WTC11 (cell line): Measurements from ENCODE around the gene TXNIP. TPM values are rescaled to one million over a fixed set of nuclear protein-coding genes. Genes with fewer than 3 reads are reported as not detected.
A peak's percentile ranks its signal among the peaks of the same experiment; 100 is the strongest.

Experiments
- ATAC-seq: fragments of 200-7000 bp; cut with Tn5 transposase; 2 replicates; pipeline ENCODE4 v1.10.0; 2021; ENCODE audit warnings: mild to moderate bottlenecking, moderate library complexity
- CTCF ChIA-PET: fragments of 300-600 bp; sonication (Branson Sonifier 250); formaldehyde crosslinking; loops from one replicate; lab custom pipeline; 2021; ENCODE audit warnings: antibody characterized with exemption; lab: Charles Lee
- POLR2A ChIA-PET: fragments of 350-600 bp; sonication (Branson Sonifier 250); formaldehyde crosslinking; loops from one replicate; lab custom pipeline; 2021; ENCODE audit warnings: antibody characterized with exemption; lab: Charles Lee
- DNase-seq: peaks from one replicate; pipeline ENCODE4 v3.0.0; 2021; ENCODE audit warnings: low spot score
- H3K27ac Mint-ChIP-seq: 2 replicates; pipeline ENCODE4 v1.8.0; 2021; ENCODE audit warnings: mixed read lengths
- H3K27me3 Mint-ChIP-seq: 2 replicates; pipeline ENCODE4 v1.8.0; 2021; ENCODE audit warnings: low read depth, mild to moderate bottlenecking, moderate library complexity, mixed read lengths
- H3K36me3 Mint-ChIP-seq: 2 replicates; pipeline ENCODE4 v1.8.0; 2021; ENCODE audit warnings: mixed read lengths
- H3K4me1 Mint-ChIP-seq: 2 replicates; pipeline ENCODE4 v1.8.0; 2022; ENCODE audit warnings: mixed read lengths
- H3K4me3 Mint-ChIP-seq: 2 replicates; pipeline ENCODE4 v1.8.0; 2021; ENCODE audit warnings: mild to moderate bottlenecking, moderate library complexity, mixed read lengths
- H3K9me3 Mint-ChIP-seq: 2 replicates; pipeline ENCODE4 v1.8.0; 2021; ENCODE audit warnings: mixed read lengths
- CBFB ChIP-seq: sonication (generic); formaldehyde crosslinking; IDR thresholded peaks from 2 replicates; pipeline ENCODE4 v1.8.1; 2022; ENCODE audit warnings: mild to moderate bottlenecking, low read depth, missing genetic modification reagents
- CREM ChIP-seq: sonication (generic); formaldehyde crosslinking; IDR thresholded peaks from 2 replicates; pipeline ENCODE4 v1.8.1; 2022; ENCODE audit warnings: mild to moderate bottlenecking, missing genetic modification reagents, moderate library complexity
- ETV6 ChIP-seq: sonication (generic); formaldehyde crosslinking; IDR thresholded peaks from 2 replicates; pipeline ENCODE4 v1.8.1; 2022; ENCODE audit warnings: mild to moderate bottlenecking, missing genetic modification reagents
- FOXJ3 ChIP-seq: sonication (generic); formaldehyde crosslinking; IDR thresholded peaks from 2 replicates; pipeline ENCODE4 v1.9.0; 2021; ENCODE audit warnings: missing genetic modification reagents, mild to moderate bottlenecking, borderline replicate concordance
- FOXK1 ChIP-seq: sonication (generic); formaldehyde crosslinking; IDR thresholded peaks from 2 replicates; pipeline ENCODE4 v1.8.0; 2022; ENCODE audit warnings: mild to moderate bottlenecking, moderate library complexity, missing genetic modification reagents
- NR2C2 ChIP-seq: sonication (generic); formaldehyde crosslinking; IDR thresholded peaks from 2 replicates; pipeline ENCODE4 v1.8.0; 2022; ENCODE audit warnings: mild to moderate bottlenecking, missing genetic modification reagents
- RELA ChIP-seq: sonication (generic); formaldehyde crosslinking; IDR thresholded peaks from 2 replicates; pipeline ENCODE4 v1.8.1; 2022; ENCODE audit warnings: missing genetic modification reagents, mild to moderate bottlenecking, borderline replicate concordance
- RORB ChIP-seq: fragments of 250-450 bp; sonication (Bioruptor Pico); IDR thresholded peaks from 2 replicates; pipeline ENCODE4 v1.9.0; 2021; ENCODE audit warnings: mild to moderate bottlenecking
- TP53 ChIP-seq: sonication (generic); formaldehyde crosslinking; IDR thresholded peaks from 2 replicates; pipeline ENCODE4 v1.8.1; 2023; ENCODE audit warnings: mild to moderate bottlenecking, missing genetic modification reagents
- ZNF121 ChIP-seq: sonication (generic); formaldehyde crosslinking; IDR thresholded peaks from 2 replicates; pipeline ENCODE4 v1.8.0; 2023; ENCODE audit warnings: missing genetic modification reagents
- ZNF232 ChIP-seq: sonication (generic); formaldehyde crosslinking; IDR thresholded peaks from 2 replicates; pipeline ENCODE4 v1.8.0; 2022; ENCODE audit warnings: mild to moderate bottlenecking, missing genetic modification reagents
- ZNF317 ChIP-seq: sonication (generic); formaldehyde crosslinking; IDR thresholded peaks from 2 replicates; pipeline ENCODE4 v1.8.1; 2023; ENCODE audit warnings: low read depth, mild to moderate bottlenecking, moderate library complexity, missing genetic modification reagents, borderline replicate concordance
- ZNF671 ChIP-seq: fragments of 250-450 bp; sonication (Bioruptor Pico); IDR thresholded peaks from 2 replicates; pipeline ENCODE4 v1.8.0; 2021; ENCODE audit warnings: mild to moderate bottlenecking
- total RNA-seq: library from RNA; stranded (reverse); gene quantifications from 3 replicates; pipeline ENCODE4 v1.2.3, GENCODE V29; 2021
- TF ChIP-seq, protein P1 (sequence below): sonication (generic); formaldehyde crosslinking; IDR thresholded peaks from 2 replicates; pipeline ENCODE4 v1.8.1; 2023; ENCODE audit warnings: mild to moderate bottlenecking, missing genetic modification reagents
- TF ChIP-seq, protein P2 (sequence below): sonication (generic); formaldehyde crosslinking; IDR thresholded peaks from 2 replicates; pipeline ENCODE4 v1.8.1; 2022; ENCODE audit warnings: missing genetic modification reagents, borderline replicate concordance
- TF ChIP-seq, protein P3 (sequence below): sonication (generic); formaldehyde crosslinking; IDR thresholded peaks from 2 replicates; pipeline ENCODE4 v1.8.1; 2022; ENCODE audit warnings: low read depth, missing genetic modification reagents, borderline replicate concordance
- TF ChIP-seq, protein P4 (sequence below): sonication (generic); formaldehyde crosslinking; IDR thresholded peaks from 2 replicates; pipeline ENCODE4 v1.8.1; 2022; ENCODE audit warnings: mild to moderate bottlenecking, missing genetic modification reagents, moderate library complexity, borderline replicate concordance
- TF ChIP-seq, protein P5 (sequence below): sonication (generic); formaldehyde crosslinking; IDR thresholded peaks from 2 replicates; pipeline ENCODE4 v1.8.0; 2022; ENCODE audit warnings: missing genetic modification reagents
- TF ChIP-seq, protein P6 (sequence below): sonication (generic); formaldehyde crosslinking; IDR thresholded peaks from 2 replicates; pipeline ENCODE4 v1.8.0; 2022; ENCODE audit warnings: mild to moderate bottlenecking, missing genetic modification reagents

The TXNIP gene
- total RNA-seq, 1 experiment from 2014 or later = 56.7 TPM

DNA sequence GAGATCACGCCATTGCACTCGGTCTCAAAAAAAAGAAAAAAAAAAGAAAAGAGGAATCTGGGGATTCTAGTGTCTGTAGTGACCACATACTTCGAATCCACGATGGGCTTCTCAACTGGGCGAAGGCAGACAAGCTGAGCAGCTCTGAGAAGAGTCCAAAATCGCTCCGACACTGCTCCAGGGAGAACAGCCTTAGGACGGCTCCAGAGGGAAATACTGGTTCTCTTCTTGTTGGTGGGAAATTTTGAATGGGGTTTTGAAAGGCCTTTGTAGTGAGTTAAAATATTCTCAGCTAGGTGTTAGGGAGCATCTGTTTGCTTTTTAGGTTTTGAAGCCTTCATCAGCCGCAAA lies 43.4 kb upstream of the TXNIP start (continued):
- TF ChIP-seq, protein P1, sequence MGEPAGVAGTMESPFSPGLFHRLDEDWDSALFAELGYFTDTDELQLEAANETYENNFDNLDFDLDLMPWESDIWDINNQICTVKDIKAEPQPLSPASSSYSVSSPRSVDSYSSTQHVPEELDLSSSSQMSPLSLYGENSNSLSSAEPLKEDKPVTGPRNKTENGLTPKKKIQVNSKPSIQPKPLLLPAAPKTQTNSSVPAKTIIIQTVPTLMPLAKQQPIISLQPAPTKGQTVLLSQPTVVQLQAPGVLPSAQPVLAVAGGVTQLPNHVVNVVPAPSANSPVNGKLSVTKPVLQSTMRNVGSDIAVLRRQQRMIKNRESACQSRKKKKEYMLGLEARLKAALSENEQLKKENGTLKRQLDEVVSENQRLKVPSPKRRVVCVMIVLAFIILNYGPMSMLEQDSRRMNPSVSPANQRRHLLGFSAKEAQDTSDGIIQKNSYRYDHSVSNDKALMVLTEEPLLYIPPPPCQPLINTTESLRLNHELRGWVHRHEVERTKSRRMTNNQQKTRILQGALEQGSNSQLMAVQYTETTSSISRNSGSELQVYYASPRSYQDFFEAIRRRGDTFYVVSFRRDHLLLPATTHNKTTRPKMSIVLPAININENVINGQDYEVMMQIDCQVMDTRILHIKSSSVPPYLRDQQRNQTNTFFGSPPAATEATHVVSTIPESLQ (CRISPR knock-in tag) = no peak

DNA sequence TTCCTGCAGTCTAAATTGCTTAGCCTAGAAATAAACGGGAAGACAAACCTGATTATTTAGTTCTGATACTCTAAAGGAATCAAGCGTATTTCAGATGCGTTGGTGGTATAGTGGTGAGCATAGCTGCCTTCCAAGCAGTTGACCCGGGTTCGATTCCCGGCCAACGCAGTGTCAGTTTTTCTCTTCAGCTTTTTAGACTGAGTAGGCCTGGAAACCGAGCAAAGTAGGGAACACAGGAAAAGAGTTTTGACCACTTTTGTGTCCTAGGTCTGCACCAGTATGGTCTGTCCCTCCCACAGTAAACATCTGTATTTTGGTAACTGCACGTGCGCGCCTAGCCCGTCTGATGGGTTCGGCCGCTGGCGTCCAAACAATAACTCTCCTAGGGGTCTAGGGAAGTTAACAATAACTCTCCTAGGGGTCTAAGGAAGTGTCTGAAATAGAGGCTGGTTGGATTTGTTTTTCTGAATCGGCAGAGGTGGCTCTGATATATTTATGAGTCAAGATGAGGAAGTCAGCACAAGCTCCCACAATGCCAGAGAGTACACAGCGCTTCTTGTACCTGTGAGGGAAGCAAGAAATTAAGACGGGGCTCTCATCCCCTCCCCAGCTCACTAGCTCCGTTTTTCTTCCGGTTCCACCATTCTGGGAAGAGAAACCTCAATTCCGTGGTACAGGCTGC lies 40.7 kb upstream of the TXNIP start:
- H3K4me1 Mint-ChIP-seq = peaks cover 10% of the 10 kb centered on the region
- ATAC-seq (peak; percentile 16), DNase-seq (peak; percentile 82)
- ChIA-PET POLR2A (interaction anchor here (0.5 to 6.0 kb wide), 5 partner anchors 13 to 178 kb away, joined by 3 to 62 read pairs (median 5); partner anchors contain the start of genes PIAS3 and RBM8A), CTCF (interaction anchor here (0.6 to 5.3 kb wide), 10 partner anchors 17 to 192 kb away, joined by 3 to 25 read pairs (median 4); partner anchors contain the start of genes LIX1L, NUDT17 and PIAS3)
- peaks cover 4% of the 10 kb centered on the region; the same call in 1 of the 2 replicates for H3K27me3 Mint-ChIP-seq
- H3K36me3 Mint-ChIP-seq = no peaks in the 10 kb centered on the region
- peak overlapping the region; percentile 100 for H3K4me3 Mint-ChIP-seq
- H3K9me3 Mint-ChIP-seq = no peaks in the 10 kb centered on the region
- peak overlapping the region; percentile 78 for H3K27ac Mint-ChIP-seq
- TF ChIP-seq ZNF671 (CRISPR knock-in tag) (no peak), FOXJ3 (no peak), ETV6 (CRISPR knock-in tag) (peak; percentile 66; the same call in 1 of the 2 replicates), CBFB (CRISPR knock-in tag) (no peak), ZNF317 (CRISPR knock-in tag) (no peak), FOXK1 (CRISPR knock-in tag) (0 out of 2 replicates have a peak, but pooled peaks have one; percentile 9), CREM (no peak), TP53 (CRISPR knock-in tag) (no peak), NR2C2 (no peak), RORB (CRISPR knock-in tag) (no peak), ZNF121 (CRISPR knock-in tag) (no peak), RELA (CRISPR knock-in tag) (no peak), ZNF232 (CRISPR knock-in tag) (no peak)
- TF ChIP-seq, protein P2, sequence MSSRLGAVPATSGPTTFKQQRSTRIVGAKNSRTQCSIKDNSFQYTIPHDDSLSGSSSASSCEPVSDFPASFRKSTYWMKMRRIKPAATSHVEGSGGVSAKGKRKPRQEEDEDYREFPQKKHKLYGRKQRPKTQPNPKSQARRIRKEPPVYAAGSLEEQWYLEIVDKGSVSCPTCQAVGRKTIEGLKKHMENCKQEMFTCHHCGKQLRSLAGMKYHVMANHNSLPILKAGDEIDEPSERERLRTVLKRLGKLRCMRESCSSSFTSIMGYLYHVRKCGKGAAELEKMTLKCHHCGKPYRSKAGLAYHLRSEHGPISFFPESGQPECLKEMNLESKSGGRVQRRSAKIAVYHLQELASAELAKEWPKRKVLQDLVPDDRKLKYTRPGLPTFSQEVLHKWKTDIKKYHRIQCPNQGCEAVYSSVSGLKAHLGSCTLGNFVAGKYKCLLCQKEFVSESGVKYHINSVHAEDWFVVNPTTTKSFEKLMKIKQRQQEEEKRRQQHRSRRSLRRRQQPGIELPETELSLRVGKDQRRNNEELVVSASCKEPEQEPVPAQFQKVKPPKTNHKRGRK (CRISPR knock-in tag) = no peak
- TF ChIP-seq, protein P1 (CRISPR knock-in tag) = no peak
- TF ChIP-seq, protein P3, sequence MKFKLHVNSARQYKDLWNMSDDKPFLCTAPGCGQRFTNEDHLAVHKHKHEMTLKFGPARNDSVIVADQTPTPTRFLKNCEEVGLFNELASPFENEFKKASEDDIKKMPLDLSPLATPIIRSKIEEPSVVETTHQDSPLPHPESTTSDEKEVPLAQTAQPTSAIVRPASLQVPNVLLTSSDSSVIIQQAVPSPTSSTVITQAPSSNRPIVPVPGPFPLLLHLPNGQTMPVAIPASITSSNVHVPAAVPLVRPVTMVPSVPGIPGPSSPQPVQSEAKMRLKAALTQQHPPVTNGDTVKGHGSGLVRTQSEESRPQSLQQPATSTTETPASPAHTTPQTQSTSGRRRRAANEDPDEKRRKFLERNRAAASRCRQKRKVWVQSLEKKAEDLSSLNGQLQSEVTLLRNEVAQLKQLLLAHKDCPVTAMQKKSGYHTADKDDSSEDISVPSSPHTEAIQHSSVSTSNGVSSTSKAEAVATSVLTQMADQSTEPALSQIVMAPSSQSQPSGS = no peak
- TF ChIP-seq, protein P4, sequence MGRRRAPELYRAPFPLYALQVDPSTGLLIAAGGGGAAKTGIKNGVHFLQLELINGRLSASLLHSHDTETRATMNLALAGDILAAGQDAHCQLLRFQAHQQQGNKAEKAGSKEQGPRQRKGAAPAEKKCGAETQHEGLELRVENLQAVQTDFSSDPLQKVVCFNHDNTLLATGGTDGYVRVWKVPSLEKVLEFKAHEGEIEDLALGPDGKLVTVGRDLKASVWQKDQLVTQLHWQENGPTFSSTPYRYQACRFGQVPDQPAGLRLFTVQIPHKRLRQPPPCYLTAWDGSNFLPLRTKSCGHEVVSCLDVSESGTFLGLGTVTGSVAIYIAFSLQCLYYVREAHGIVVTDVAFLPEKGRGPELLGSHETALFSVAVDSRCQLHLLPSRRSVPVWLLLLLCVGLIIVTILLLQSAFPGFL = no peak
- TF ChIP-seq, protein P5, sequence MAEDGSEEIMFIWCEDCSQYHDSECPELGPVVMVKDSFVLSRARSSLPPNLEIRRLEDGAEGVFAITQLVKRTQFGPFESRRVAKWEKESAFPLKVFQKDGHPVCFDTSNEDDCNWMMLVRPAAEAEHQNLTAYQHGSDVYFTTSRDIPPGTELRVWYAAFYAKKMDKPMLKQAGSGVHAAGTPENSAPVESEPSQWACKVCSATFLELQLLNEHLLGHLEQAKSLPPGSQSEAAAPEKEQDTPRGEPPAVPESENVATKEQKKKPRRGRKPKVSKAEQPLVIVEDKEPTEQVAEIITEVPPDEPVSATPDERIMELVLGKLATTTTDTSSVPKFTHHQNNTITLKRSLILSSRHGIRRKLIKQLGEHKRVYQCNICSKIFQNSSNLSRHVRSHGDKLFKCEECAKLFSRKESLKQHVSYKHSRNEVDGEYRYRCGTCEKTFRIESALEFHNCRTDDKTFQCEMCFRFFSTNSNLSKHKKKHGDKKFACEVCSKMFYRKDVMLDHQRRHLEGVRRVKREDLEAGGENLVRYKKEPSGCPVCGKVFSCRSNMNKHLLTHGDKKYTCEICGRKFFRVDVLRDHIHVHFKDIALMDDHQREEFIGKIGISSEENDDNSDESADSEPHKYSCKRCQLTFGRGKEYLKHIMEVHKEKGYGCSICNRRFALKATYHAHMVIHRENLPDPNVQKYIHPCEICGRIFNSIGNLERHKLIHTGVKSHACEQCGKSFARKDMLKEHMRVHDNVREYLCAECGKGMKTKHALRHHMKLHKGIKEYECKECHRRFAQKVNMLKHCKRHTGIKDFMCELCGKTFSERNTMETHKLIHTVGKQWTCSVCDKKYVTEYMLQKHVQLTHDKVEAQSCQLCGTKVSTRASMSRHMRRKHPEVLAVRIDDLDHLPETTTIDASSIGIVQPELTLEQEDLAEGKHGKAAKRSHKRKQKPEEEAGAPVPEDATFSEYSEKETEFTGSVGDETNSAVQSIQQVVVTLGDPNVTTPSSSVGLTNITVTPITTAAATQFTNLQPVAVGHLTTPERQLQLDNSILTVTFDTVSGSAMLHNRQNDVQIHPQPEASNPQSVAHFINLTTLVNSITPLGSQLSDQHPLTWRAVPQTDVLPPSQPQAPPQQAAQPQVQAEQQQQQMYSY (CRISPR knock-in tag) = no peak
- TF ChIP-seq, protein P6, sequence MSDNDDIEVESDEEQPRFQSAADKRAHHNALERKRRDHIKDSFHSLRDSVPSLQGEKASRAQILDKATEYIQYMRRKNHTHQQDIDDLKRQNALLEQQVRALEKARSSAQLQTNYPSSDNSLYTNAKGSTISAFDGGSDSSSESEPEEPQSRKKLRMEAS = no peak; the same call in 1 of the 2 replicates
